Loucy (cell line): ENCODE data around the gene SLX4IP.

Experiments used
- EZH2phosphoT487 ChIP-seq: fragments of 200-600 bp; IDR thresholded peaks from 2 replicates; pipeline ENCODE4 v1.6.1; 2018; ENCODE audit warnings: antibody characterized with exemption, mild to moderate bottlenecking, moderate library complexity, borderline replicate concordance
- TF ChIP-seq, protein P1 (sequence below): fragments of 200-600 bp; sonication (generic); conservative IDR thresholded peaks from 2 replicates; pipeline ENCODE4 v1.5.1; 2014; ENCODE audit warnings: mild to moderate bottlenecking, antibody characterized with exemption, low read length

- TF ChIP-seq, protein P1, sequence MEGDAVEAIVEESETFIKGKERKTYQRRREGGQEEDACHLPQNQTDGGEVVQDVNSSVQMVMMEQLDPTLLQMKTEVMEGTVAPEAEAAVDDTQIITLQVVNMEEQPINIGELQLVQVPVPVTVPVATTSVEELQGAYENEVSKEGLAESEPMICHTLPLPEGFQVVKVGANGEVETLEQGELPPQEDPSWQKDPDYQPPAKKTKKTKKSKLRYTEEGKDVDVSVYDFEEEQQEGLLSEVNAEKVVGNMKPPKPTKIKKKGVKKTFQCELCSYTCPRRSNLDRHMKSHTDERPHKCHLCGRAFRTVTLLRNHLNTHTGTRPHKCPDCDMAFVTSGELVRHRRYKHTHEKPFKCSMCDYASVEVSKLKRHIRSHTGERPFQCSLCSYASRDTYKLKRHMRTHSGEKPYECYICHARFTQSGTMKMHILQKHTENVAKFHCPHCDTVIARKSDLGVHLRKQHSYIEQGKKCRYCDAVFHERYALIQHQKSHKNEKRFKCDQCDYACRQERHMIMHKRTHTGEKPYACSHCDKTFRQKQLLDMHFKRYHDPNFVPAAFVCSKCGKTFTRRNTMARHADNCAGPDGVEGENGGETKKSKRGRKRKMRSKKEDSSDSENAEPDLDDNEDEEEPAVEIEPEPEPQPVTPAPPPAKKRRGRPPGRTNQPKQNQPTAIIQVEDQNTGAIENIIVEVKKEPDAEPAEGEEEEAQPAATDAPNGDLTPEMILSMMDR = no peak
- TF ChIP-seq EZH2phosphoT487 = no peak
Observed at GRCh38 chr20:10647909-10648308, 212.8 kb downstream of the SLX4IP start.
